H1 (cell line): Measurements from ENCODE around the gene ZNF469. TPM values are rescaled to one million over a fixed set of nuclear protein-coding genes. Genes with fewer than 3 reads are reported as not detected.

Experiments used
- CTCF ChIA-PET: fragments of 300-600 bp; sonication (Branson Sonifier 250); formaldehyde crosslinking; loops from one replicate; lab custom pipeline; 2021; ENCODE audit not compliant: partially characterized antibody; lab: Charles Lee
- POLR2A ChIA-PET: fragments of 300-600 bp; sonication (Branson Sonifier 250); formaldehyde crosslinking; loops from one replicate; lab custom pipeline; 2021; ENCODE audit warnings: inconsistent platforms; ENCODE audit not compliant: partially characterized antibody; lab: Charles Lee
- DNase-seq, 2 experiments: peaks; one replicate each; pipeline versions ENCODE4 v3.0.0 to v3.0.0-alpha.2; 2010 to 2022; ENCODE audit warnings: low spot score in 2 of 2, low read depth in 1 of 2, mixed read lengths in 1 of 2
- FAIRE-seq: peaks from 2 replicates; lab custom pipeline; 2011; peaks lifted over from hg19 to GRCh38; lab: Jason Lieb, UNC
- H2AFZ ChIP-seq: 2 replicates; pipeline ENCODE4 v1.8.1; 2012; ENCODE audit warnings: low read length, inconsistent platforms
- H2AK5ac ChIP-seq: 2 replicates; pipeline ENCODE4 v1.6.1; 2013; ENCODE audit warnings: low read depth, low read length
- H2BK120ac ChIP-seq: replicated peaks from 2 replicates; pipeline ENCODE3; 2013; ENCODE audit warnings: low read depth, low read length, inconsistent platforms
- H2BK12ac ChIP-seq: 2 replicates; pipeline ENCODE4 v1.6.1; 2013; ENCODE audit warnings: low read depth, low read length
- H2BK15ac ChIP-seq: 2 replicates; pipeline ENCODE4 v1.6.1; 2013; ENCODE audit warnings: low read length
- H2BK20ac ChIP-seq: 2 replicates; pipeline ENCODE4 v1.6.1; 2013; ENCODE audit warnings: low read length
- H2BK5ac ChIP-seq: 2 replicates; pipeline ENCODE4 v1.6.1; 2013; ENCODE audit warnings: low read depth, low read length
- H3K14ac ChIP-seq: 2 replicates; pipeline ENCODE4 v1.6.1; 2013; ENCODE audit warnings: inconsistent platforms; ENCODE audit not compliant: insufficient read length
- H3K18ac ChIP-seq: 2 replicates; pipeline ENCODE4 v1.6.1; 2013; ENCODE audit warnings: low read length; ENCODE audit errors: extremely low read depth
- H3K23ac ChIP-seq: 2 replicates; pipeline ENCODE4 v1.6.1; 2013; ENCODE audit warnings: inconsistent platforms; ENCODE audit not compliant: insufficient read length
- H3K23me2 ChIP-seq: 2 replicates; pipeline ENCODE4 v1.6.1; 2013; ENCODE audit warnings: low read depth, low read length
- H3K27ac ChIP-seq: 2 replicates; pipeline ENCODE4 v1.6.1; 2011; ENCODE audit warnings: low read depth, low read length, inconsistent platforms
- H3K27me3 ChIP-seq, 4 experiments: replicated peaks in 1 of 4; 1 replicate in 1 of 4; 2 replicates in 3 of 4; pipeline versions ENCODE4 v1.6.1 to v1.8.1; 2011 to 2013; ENCODE audit warnings: low read length in 3 of 4, mild to moderate bottlenecking in 3 of 4, inconsistent platforms in 2 of 4, mixed read lengths in 2 of 4, moderate library complexity in 1 of 4; ENCODE audit not compliant: control insufficient read depth in 3 of 4, insufficient read depth in 3 of 4; ENCODE audit errors: extremely low read depth in 1 of 4
- H3K36me3 ChIP-seq, 4 experiments: 2 replicates each; pipeline versions ENCODE4 v1.6.1 to v1.8.1; 2011 to 2013; ENCODE audit warnings: mild to moderate bottlenecking in 4 of 4, low read length in 3 of 4, moderate library complexity in 2 of 4, control low read depth in 1 of 4, inconsistent platforms in 1 of 4; ENCODE audit not compliant: insufficient read depth in 4 of 4, control insufficient read depth in 2 of 4
- H3K4ac ChIP-seq: replicated peaks from 2 replicates; pipeline ENCODE3; 2013; ENCODE audit warnings: low read length, low read depth, mixed read lengths, inconsistent platforms; ENCODE audit not compliant: insufficient read length
- H3K4me1 ChIP-seq, 4 experiments: replicated peaks in 1 of 4; 1 replicate in 1 of 4; 2 replicates in 3 of 4; pipeline versions ENCODE4 v1.6.1 to v1.8.1; 2011 to 2013; ENCODE audit warnings: low read length in 3 of 4, inconsistent platforms in 2 of 4, mixed read lengths in 1 of 4; ENCODE audit not compliant: insufficient read depth in 4 of 4, control insufficient read depth in 3 of 4
- H3K4me2 ChIP-seq, 2 experiments: 2 replicates each; pipeline versions ENCODE4 v1.6.1 to v1.8.1; 2011 to 2013; ENCODE audit warnings: low read depth in 2 of 2, low read length in 2 of 2, control low read depth in 1 of 2, inconsistent platforms in 1 of 2, mild to moderate bottlenecking in 1 of 2; ENCODE audit not compliant: insufficient read depth in 1 of 2
- H3K4me3 ChIP-seq, 4 experiments: fragments of 200-600, 300-600 bp in 1 of 4; sonication (generic), shearing (Covaris generic), sonication (Bioruptor Twin) in 1 of 4; 2 replicates each; pipeline versions ENCODE4 v1.5.1 to v1.8.1; 2011 to 2016; ENCODE audit warnings: low read length in 4 of 4, low read depth in 3 of 4, control low read depth in 2 of 4, inconsistent platforms in 2 of 4, mild to moderate bottlenecking in 2 of 4, mixed read lengths in 1 of 4, moderate library complexity in 1 of 4; ENCODE audit not compliant: insufficient read depth in 2 of 4; ENCODE audit errors: extremely low read depth in 1 of 4
- H3K56ac ChIP-seq: replicated peaks from 2 replicates; pipeline ENCODE3; 2013; ENCODE audit warnings: low read depth, mild to moderate bottlenecking, mixed read lengths, low read length, inconsistent platforms; ENCODE audit not compliant: insufficient read length
- H3K79me1 ChIP-seq: 2 replicates; pipeline ENCODE4 v1.6.1; 2013; ENCODE audit warnings: low read depth, low read length, control low read depth
- H3K79me2 ChIP-seq, 2 experiments: 2 replicates each; pipeline versions ENCODE4 v1.6.1 to v1.8.1; 2012 to 2013; ENCODE audit warnings: low read length in 2 of 2, mild to moderate bottlenecking in 2 of 2, inconsistent platforms in 1 of 2; ENCODE audit not compliant: insufficient read depth in 2 of 2, control insufficient read depth in 1 of 2
- H3K9ac ChIP-seq, 4 experiments: replicated peaks in 1 of 4; 1 replicate in 1 of 4; 2 replicates in 3 of 4; pipeline versions ENCODE4 v1.6.1 to v1.8.1; 2011 to 2013; ENCODE audit warnings: low read depth in 3 of 4, low read length in 3 of 4, control low read depth in 2 of 4, mild to moderate bottlenecking in 2 of 4, moderate library complexity in 2 of 4, inconsistent platforms in 1 of 4; ENCODE audit errors: extremely low read depth in 1 of 4
- H3K9me3 ChIP-seq, 2 experiments: 2 replicates each; pipeline versions ENCODE4 v1.6.1 to v1.8.1; 2012 to 2013; ENCODE audit warnings: mild to moderate bottlenecking in 2 of 2, moderate library complexity in 2 of 2, control low read depth in 1 of 2, inconsistent platforms in 1 of 2, low read depth in 1 of 2, low read length in 1 of 2, mixed read lengths in 1 of 2; ENCODE audit not compliant: insufficient read depth in 2 of 2
- H4K20me1 ChIP-seq, 2 experiments: replicated peaks in 1 of 2; 2 replicates each; pipeline versions ENCODE3 to v1.8.1; 2011 to 2013; ENCODE audit warnings: inconsistent platforms in 2 of 2, low read length in 2 of 2, mild to moderate bottlenecking in 1 of 2; ENCODE audit not compliant: insufficient read depth in 2 of 2, control insufficient read depth in 1 of 2
- H4K5ac ChIP-seq: 2 replicates; pipeline ENCODE4 v1.6.1; 2013; ENCODE audit warnings: low read length, low read depth, mixed read lengths, inconsistent platforms; ENCODE audit not compliant: insufficient read length
- H4K8ac ChIP-seq: 2 replicates; pipeline ENCODE4 v1.8.0; 2013; ENCODE audit warnings: mild to moderate bottlenecking, moderate library complexity, low read length, inconsistent platforms; ENCODE audit not compliant: insufficient read depth; ENCODE audit errors: extremely low read depth
- H4K91ac ChIP-seq: replicated peaks from 2 replicates; pipeline ENCODE3; 2013; ENCODE audit warnings: low read length, mixed read lengths, inconsistent platforms; ENCODE audit not compliant: insufficient read length
- CTBP2 ChIP-seq: IDR thresholded peaks from 2 replicates; pipeline ENCODE4 v1.7.0; 2011; ENCODE audit warnings: borderline replicate concordance, mild to moderate bottlenecking, moderate library complexity, mixed read lengths, low read length; ENCODE audit not compliant: insufficient read depth, insufficient read length
- RNF2 ChIP-seq: fragments of 200-900, 300-1000 bp; sonication (generic); IDR thresholded peaks from 2 replicates; pipeline ENCODE4 v1.7.1; 2016; ENCODE audit warnings: borderline replicate concordance, low read depth, mild to moderate bottlenecking, antibody characterized with exemption, low read length; ENCODE audit not compliant: poor library complexity, severe bottlenecking; ENCODE audit errors: missing control alignments
- TAF1 ChIP-seq: IDR thresholded peaks from 2 replicates; pipeline ENCODE4 v1.6.1; 2011; ENCODE audit warnings: mild to moderate bottlenecking, low read depth, low read length
- WGBS, 2 experiments: shearing (Covaris generic) in 1 of 2; methylation state at CpG; one replicate each; pipeline versions ENCODE4 v1.1.6 to v1.1.7; 2013 to 2015; ENCODE audit warnings: low lambda C conversion rate in 2 of 2, mixed read lengths in 2 of 2, inconsistent platforms in 1 of 2, low coverage in 1 of 2, missing lambda C conversion rate in 1 of 2; ENCODE audit not compliant: insufficient replicate concordance in 2 of 2, insufficient coverage in 1 of 2, insufficient read length in 1 of 2; ENCODE audit errors: extremely low coverage in 1 of 2, missing lambda C conversion rate in 1 of 2; 5-methylcytosine and 5-hydroxymethylcytosine counted together
- polyA plus RNA-seq, 7 experiments: library from polyadenylated mRNA; depleted of rRNA in 3 of 7; stranded (reverse) in 5 of 7; unstranded in 2 of 7; fragments of >200 nt in 5 of 7; fragments of 200-250 nt in 2 of 7; gene quantifications; 1 replicate in 5 of 7; 2 replicates in 1 of 7; 4 replicates in 1 of 7; pipeline versions ENCODE4 v1.2.1 to v1.2.3, GENCODE V29; 2011 to 2013; ENCODE audit warnings: missing spikeins in 2 of 7, mixed read lengths in 2 of 7
- total RNA-seq: library from RNA; stranded (reverse); fragmentation: NEBNext Ultra II Directional; extraction: Animal tissue kit (Norgen Biotek cat#: 25700); gene quantifications from 2 replicates; pipeline ENCODE4 v1.2.1, GENCODE V29; 2021

Gene ZNF469
- total and polyA plus RNA-seq, 2 of the 8 experiments (the other 6 are each of a cell fraction or from before 2014, with no cell fraction given) = 0.30 to 1.8 TPM

DNA sequence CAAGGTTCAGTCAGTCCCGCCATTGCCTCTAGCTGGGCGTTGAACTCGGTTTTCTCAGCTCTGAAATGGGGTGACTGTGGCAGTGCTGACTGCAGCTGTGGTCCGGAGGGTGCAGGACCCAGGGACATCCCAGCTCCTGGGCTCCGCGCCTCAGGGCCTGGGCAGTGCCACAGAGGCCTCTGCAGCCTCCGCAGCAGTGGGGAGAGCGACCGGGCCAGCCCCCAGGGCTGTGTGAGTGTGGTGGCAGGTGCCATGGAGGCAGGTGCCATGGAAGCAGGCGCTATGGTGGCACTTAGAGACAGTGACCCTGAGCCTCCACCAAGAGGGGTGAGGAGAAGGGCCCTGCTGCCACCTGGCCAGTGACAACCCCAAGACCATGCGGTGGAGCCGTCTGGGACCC lies 30.9 kb downstream of the ZNF469 start:
- Histone ChIP-seq H3K36me3 (no peaks in the 10 kb centered on the region; a peak in 1 of 8 replicates), H3K79me1 (no peaks in the 10 kb centered on the region), H3K18ac (no peak overlapping the region), H3K4ac (no peak overlapping the region), H3K9ac (no peak overlapping the region; a peak in 1 of 7 replicates), H2BK5ac (no peak overlapping the region), H2BK15ac (no peak overlapping the region), H3K79me2 (no peaks in the 10 kb centered on the region), H3K14ac (no peak overlapping the region), H2AK5ac (no peak overlapping the region), H2AFZ (no peak overlapping the region), H3K4me2 (no peak overlapping the region), H3K4me1 (no peaks in the 10 kb centered on the region; a peak in 1 of 7 replicates), H2BK20ac (no peak overlapping the region), H3K23ac (no peak overlapping the region), H4K20me1 (peaks cover 0 to 1% of the 10 kb centered on the region in 2 experiments), H3K23me2 (no peaks in the 10 kb centered on the region), H4K91ac (no peak overlapping the region), H4K8ac (peak overlapping the region; percentile 35), H2BK120ac (no peak overlapping the region), H4K5ac (no peak overlapping the region), H3K9me3 (no peaks in the 10 kb centered on the region), H3K56ac (no peak overlapping the region), H3K4me3 (no peak overlapping the region), H2BK12ac (no peak overlapping the region), H3K27me3 (no peaks in the 10 kb centered on the region), H3K27ac (no peak overlapping the region; the same call in 1 of the 2 replicates)
- WGBS, 2 experiments = 88% methylated on average over 12 of the region's 12 CpGs; no CpG with 5 or more reads in 1 of the 2 experiments
- ChIA-PET POLR2A (no interaction called here), CTCF (interaction anchor here (1.1 kb wide), 1 partner anchor 14 kb away, joined by 4 read pairs; no protein-coding TSS in a partner anchor)
- no peak for DNase-seq
- TF ChIP-seq CTBP2 (no peak), RNF2 (no peak), TAF1 (no peak)
- no peak for FAIRE-seq
